ENCODE results near the gene CDH23. TPM values are rescaled to one million over a fixed set of nuclear protein-coding genes. Genes with fewer than 3 reads are reported as not detected.

Gene CDH23
- polyA plus RNA-seq, 2 of the 4 experiments (the other 2 are of a cell fraction) = 1.1 to 2.3 TPM

DNA sequence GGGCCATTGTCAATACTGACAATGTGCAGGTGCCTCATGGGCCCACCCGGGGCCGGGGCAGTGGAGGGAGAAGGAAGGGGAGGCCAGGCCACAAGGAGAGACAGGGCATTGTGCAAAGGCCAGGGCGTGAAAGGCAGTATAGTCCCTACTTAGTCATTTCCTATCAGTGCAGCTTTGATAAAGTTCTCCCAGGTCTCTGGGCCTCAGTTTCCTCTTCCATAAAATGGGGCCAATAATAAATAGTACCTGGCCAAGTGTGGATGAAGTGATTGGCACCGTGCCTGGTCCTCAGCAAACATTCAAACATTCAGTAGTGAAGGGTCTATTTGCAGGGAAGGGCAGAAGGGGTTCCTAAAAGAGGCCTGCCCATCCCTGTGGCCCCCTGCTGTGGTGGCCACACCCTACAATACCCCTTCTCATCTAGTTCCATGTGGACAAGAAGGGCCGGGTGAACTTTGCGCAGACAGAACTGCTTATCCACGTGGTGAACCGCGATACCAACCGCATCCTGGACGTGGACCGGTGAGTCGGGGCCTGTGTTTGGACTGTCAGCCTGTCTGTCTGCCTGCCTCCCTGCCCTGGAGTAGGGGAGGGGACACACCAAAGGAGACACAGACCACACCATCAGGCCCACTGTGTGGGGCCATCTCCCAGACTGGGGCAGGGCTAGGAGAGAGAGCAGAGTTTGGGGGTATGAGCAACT lies 413.5 kb downstream of the CDH23 start:
- H3K4me3 ChIP-seq = no peak overlapping the region
- H3K27ac ChIP-seq = 0 out of 6 replicates have a peak overlapping the region, but pooled peaks of 1 of the 2 experiments have one; percentile 16
- peaks cover 18% of the 10 kb centered on the region; the same call in 2 of the 3 replicates for H3K4me1 ChIP-seq
- H3K9me3 ChIP-seq = no peaks in the 10 kb centered on the region
- ATAC-seq (no peak), FAIRE-seq (no peak), DNase-seq (ENCODE audit: low read depth in 1 of 2, low spot score in 1 of 2) (no peak)
- WGBS (ENCODE audit: missing lambda C conversion rate) = 69% methylated on average over 13 of the region's 13 CpGs
- no peak overlapping the region for H3K4me2 ChIP-seq
- ChIA-PET CTCF (interaction anchor here (2.1 to 9.0 kb wide), 3 partner anchors 17 to 113 kb away, joined by 8 to 71 read pairs (median 20); no protein-coding TSS in a partner anchor), POLR2A (no interaction called here)
- TF ChIP-seq ZNF302 (CRISPR knock-in tag; IDR thresholded peaks at IDR 0.05) (no peak), NPAS2 (CRISPR knock-in tag; IDR thresholded peaks at IDR 0.05; ENCODE audit: borderline replicate concordance) (no peak), MAFK (IDR thresholded peaks at IDR 0.05; ENCODE audit: partially characterized antibody) (no peak), NR3C1 (IDR thresholded peaks at IDR 0.05) (no peak)
- TF ChIP-seq, protein P1, sequence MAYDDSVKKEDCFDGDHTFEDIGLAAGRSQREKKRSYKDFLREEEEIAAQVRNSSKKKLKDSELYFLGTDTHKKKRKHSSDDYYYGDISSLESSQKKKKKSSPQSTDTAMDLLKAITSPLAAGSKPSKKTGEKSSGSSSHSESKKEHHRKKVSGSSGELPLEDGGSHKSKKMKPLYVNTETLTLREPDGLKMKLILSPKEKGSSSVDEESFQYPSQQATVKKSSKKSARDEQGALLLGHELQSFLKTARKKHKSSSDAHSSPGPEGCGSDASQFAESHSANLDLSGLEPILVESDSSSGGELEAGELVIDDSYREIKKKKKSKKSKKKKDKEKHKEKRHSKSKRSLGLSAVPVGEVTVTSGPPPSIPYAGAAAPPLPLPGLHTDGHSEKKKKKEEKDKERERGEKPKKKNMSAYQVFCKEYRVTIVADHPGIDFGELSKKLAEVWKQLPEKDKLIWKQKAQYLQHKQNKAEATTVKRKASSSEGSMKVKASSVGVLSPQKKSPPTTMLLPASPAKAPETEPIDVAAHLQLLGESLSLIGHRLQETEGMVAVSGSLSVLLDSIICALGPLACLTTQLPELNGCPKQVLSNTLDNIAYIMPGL (CRISPR knock-in tag; IDR thresholded peaks at IDR 0.05; ENCODE audit: borderline replicate concordance) = no peak
- TF ChIP-seq, protein P2, sequence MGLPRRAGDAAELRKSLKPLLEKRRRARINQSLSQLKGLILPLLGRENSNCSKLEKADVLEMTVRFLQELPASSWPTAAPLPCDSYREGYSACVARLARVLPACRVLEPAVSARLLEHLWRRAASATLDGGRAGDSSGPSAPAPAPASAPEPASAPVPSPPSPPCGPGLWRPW (IDR thresholded peaks at IDR 0.05) = no peak

DNA sequence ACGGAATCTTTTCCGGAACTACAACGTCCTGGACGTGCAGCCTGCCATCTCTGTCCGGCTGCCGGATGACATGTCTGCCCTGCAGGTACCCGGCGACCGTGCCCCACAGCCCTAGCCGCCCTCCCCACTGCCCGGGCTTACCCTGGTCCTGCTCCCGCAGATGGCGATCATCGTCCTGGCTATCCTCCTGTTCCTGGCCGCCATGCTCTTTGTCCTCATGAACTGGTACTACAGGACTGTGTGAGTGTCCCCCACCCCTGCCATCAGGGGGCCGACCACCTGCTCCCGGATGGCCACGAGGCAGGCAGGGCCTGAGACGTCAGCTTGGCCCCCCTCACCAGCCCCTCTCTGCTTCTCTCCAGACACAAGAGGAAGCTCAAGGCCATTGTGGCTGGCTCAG lies 414.6 kb downstream of the CDH23 start:
- DNase-seq (ENCODE audit: low read depth in 1 of 2, low spot score in 1 of 2) = no peak
- POLR2A ChIA-PET = interaction anchor here (1.4 to 1.8 kb wide), 2 partner anchors 39 kb away, joined by 5 read pairs; partner anchors contain the start of gene PSAP
- no peak; a peak in 1 of 6 replicates for ATAC-seq
- Histone ChIP-seq H3K4me1 (peaks cover 18% of the 10 kb centered on the region; the same call in 2 of the 3 replicates), H3K4me2 (no peak overlapping the region), H3K27ac (peak overlapping the region in 1 of 2 experiments; percentile 43; a peak in 3 of 6 replicates), H3K9me3 (no peaks in the 10 kb centered on the region), H3K4me3 (no peak overlapping the region)
- no peak for FAIRE-seq
- WGBS (ENCODE audit: missing lambda C conversion rate) = 81% methylated on average over 18 of the region's 19 CpGs
- CTCF ChIA-PET = interaction anchor here (0.6 to 10.6 kb wide), 28 partner anchors 9 to 496 kb away, joined by 3 to 101 read pairs (median 4); partner anchors contain the start of genes CDH23, SLC29A3 and VSIR
- TF ChIP-seq NR3C1 (IDR thresholded peaks at IDR 0.05) = no peak

DNA sequence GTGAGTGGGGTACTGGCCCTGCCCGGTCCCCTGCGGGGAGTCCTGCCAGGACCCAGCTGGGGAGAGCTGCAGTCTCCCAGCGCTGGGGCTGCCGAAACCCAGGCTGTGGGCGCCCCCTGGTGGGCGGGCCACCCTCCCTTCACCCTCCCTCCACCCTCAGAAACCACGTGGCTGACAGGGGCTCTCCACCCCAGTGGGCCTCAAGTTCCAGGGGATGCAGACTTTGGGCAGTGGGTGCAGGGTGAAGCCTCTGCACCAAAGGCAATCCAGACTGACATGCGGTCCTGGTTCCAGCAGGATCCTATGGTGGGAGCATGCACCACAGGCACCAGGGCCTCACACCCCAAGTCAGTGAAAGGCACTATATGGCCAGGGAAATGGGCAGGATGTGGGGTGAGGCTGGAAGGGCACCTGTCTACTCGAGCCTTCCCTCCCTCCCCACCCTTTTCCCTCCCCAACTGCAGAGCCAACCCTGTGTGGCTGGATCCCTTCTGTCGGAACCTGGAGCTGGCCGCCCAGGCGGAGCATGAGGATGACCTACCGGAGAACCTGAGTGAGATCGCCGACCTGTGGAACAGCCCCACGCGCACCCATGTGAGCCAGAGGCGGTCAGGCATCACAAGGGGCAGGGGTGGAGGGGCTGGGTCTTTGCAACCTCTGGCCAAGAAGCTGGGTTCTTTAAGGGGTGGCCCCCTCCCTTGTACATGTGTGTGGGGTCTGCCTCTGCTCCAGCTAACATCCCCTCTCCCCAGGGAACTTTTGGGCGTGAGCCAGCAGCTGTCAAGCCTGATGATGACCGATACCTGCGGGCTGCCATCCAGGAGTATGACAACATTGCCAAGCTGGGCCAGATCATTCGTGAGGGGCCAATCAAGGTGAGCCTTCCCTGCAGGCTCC lies 415.5 kb downstream of the CDH23 start:
- ChIA-PET POLR2A (interaction anchor here (1.4 to 1.8 kb wide), 2 partner anchors 39 to 40 kb away, joined by 5 read pairs; partner anchors contain the start of gene PSAP), CTCF (interaction anchor here (0.6 to 10.6 kb wide), 40 partner anchors 10 to 497 kb away, joined by 3 to 101 read pairs (median 4); partner anchors contain the start of genes CDH23, SLC29A3 and VSIR)
- no peak overlapping the region for H3K4me2 ChIP-seq
- FAIRE-seq = no peak
- ATAC-seq = peak; percentile 61 to 89
- peak; percentile 61 to 82 for DNase-seq (ENCODE audit: low read depth in 1 of 2, low spot score in 1 of 2)
- WGBS (ENCODE audit: missing lambda C conversion rate) = 67% methylated on average over 15 of the region's 22 CpGs
- peak overlapping the region in 1 of 2 experiments; percentile 43; a peak in 3 of 6 replicates for H3K27ac ChIP-seq
- H3K9me3 ChIP-seq = no peaks in the 10 kb centered on the region
- H3K4me1 ChIP-seq = peaks cover 18% of the 10 kb centered on the region; the same call in 2 of the 3 replicates
- no peak overlapping the region for H3K4me3 ChIP-seq
- TF ChIP-seq FOXS1 (CRISPR knock-in tag; IDR thresholded peaks at IDR 0.05) = no peak
- peak; percentile 90 for TF ChIP-seq SMC3 (IDR thresholded peaks at IDR 0.05)
- TF ChIP-seq, protein P1 (CRISPR knock-in tag; IDR thresholded peaks at IDR 0.05; ENCODE audit: borderline replicate concordance) = no peak
- no peak for TF ChIP-seq NPAS2 (CRISPR knock-in tag; IDR thresholded peaks at IDR 0.05; ENCODE audit: borderline replicate concordance)
- no peak for TF ChIP-seq MAZ (IDR thresholded peaks at IDR 0.05; ENCODE audit: borderline replicate concordance, low read depth, low read length)
- TF ChIP-seq POLR2AphosphoS2 (conservative IDR thresholded peaks at IDR 0.05; ENCODE audit: low read length) = no peak
- peak; percentile 89 to 91 for TF ChIP-seq RAD21 (conservative IDR thresholded peaks at IDR 0.05 in 1 of 2, IDR thresholded peaks at IDR 0.05 in 1 of 2)
- TF ChIP-seq, protein P3, sequence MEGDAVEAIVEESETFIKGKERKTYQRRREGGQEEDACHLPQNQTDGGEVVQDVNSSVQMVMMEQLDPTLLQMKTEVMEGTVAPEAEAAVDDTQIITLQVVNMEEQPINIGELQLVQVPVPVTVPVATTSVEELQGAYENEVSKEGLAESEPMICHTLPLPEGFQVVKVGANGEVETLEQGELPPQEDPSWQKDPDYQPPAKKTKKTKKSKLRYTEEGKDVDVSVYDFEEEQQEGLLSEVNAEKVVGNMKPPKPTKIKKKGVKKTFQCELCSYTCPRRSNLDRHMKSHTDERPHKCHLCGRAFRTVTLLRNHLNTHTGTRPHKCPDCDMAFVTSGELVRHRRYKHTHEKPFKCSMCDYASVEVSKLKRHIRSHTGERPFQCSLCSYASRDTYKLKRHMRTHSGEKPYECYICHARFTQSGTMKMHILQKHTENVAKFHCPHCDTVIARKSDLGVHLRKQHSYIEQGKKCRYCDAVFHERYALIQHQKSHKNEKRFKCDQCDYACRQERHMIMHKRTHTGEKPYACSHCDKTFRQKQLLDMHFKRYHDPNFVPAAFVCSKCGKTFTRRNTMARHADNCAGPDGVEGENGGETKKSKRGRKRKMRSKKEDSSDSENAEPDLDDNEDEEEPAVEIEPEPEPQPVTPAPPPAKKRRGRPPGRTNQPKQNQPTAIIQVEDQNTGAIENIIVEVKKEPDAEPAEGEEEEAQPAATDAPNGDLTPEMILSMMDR (IDR thresholded peaks at IDR 0.05) = peak; percentile 87
- TF ChIP-seq MYC (IDR thresholded peaks at IDR 0.05; ENCODE audit: borderline replicate concordance, low read length) = peak; percentile 78; the same call in 1 of the 2 replicates
- TF ChIP-seq, protein P4, sequence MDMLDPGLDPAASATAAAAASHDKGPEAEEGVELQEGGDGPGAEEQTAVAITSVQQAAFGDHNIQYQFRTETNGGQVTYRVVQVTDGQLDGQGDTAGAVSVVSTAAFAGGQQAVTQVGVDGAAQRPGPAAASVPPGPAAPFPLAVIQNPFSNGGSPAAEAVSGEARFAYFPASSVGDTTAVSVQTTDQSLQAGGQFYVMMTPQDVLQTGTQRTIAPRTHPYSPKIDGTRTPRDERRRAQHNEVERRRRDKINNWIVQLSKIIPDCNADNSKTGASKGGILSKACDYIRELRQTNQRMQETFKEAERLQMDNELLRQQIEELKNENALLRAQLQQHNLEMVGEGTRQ (IDR thresholded peaks at IDR 0.05) = peak; percentile 61
- TF ChIP-seq, protein P5, sequence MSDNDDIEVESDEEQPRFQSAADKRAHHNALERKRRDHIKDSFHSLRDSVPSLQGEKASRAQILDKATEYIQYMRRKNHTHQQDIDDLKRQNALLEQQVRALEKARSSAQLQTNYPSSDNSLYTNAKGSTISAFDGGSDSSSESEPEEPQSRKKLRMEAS (IDR thresholded peaks at IDR 0.05) = peak; percentile 93
- TF ChIP-seq, protein P6, sequence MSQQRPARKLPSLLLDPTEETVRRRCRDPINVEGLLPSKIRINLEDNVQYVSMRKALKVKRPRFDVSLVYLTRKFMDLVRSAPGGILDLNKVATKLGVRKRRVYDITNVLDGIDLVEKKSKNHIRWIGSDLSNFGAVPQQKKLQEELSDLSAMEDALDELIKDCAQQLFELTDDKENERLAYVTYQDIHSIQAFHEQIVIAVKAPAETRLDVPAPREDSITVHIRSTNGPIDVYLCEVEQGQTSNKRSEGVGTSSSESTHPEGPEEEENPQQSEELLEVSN (IDR thresholded peaks at IDR 0.05; ENCODE audit: borderline replicate concordance, low read depth) = peak; percentile 40; the same call in 1 of the 2 replicates
- no peak for TF ChIP-seq RFX5 (IDR thresholded peaks at IDR 0.05)

All from A549 (cell line).